Lower lobe of right lung (tissue), 2 donors: ENCODE results near the gene CD82. TPM values are rescaled to one million over a fixed set of nuclear protein-coding genes. Genes with fewer than 3 reads are reported as not detected.

ENCODE experiments used
- ATAC-seq, 2 donors: fragments of 200-7000 bp; cut with Tn5 transposase; one replicate each; pipeline ENCODE4 v1.9.1; 2020 to 2022; ENCODE audit warnings: mild to moderate bottlenecking in 2 of 2, moderate library complexity in 2 of 2
- DNase-seq: peaks from one replicate; pipeline ENCODE4 v3.0.0-alpha.2; 2020
- H3K27ac ChIP-seq: fragments of 200-600 bp; one replicate; pipeline ENCODE4 v1.8.0; 2022
- H3K27me3 ChIP-seq: fragments of 200-600 bp; one replicate; pipeline ENCODE4 v1.8.0; 2022; ENCODE audit warnings: low read depth
- H3K36me3 ChIP-seq: fragments of 200-600 bp; one replicate; pipeline ENCODE4 v1.8.0; 2022; ENCODE audit warnings: mild to moderate bottlenecking
- H3K4me1 ChIP-seq: fragments of 200-600 bp; one replicate; pipeline ENCODE4 v1.8.0; 2022
- H3K4me3 ChIP-seq: fragments of 200-600 bp; one replicate; pipeline ENCODE4 v1.8.0; 2022; ENCODE audit warnings: mild to moderate bottlenecking
- H3K9me3 ChIP-seq: fragments of 200-600 bp; one replicate; pipeline ENCODE4 v1.8.0; 2022
- intact Hi-C: fragments of 100-400 bp; cut with DNase I; formaldehyde crosslinking; loops from one replicate; pipeline ENCODE4 v1.11.0; 2022
- total RNA-seq: library from RNA; stranded (reverse); fragmentation: NEBNext Ultra II Directional; extraction: Animal tissue kit (Norgen Biotek cat#: 25700); gene quantifications from one replicate; pipeline ENCODE4 v1.2.1, GENCODE V29; 2021
- TF ChIP-seq, protein P1 (sequence below): fragments of 200-600 bp; IDR thresholded peaks from one replicate; pipeline ENCODE4 v1.8.0; 2022; ENCODE audit warnings: antibody characterized with exemption, mild to moderate bottlenecking
- donor health status: DM: no; HTN: yes; CAD: no; lungs with severe emphysema.

The CD82 gene
- total RNA-seq, 1 donor from 2014 or later, result 129 TPM

DNA sequence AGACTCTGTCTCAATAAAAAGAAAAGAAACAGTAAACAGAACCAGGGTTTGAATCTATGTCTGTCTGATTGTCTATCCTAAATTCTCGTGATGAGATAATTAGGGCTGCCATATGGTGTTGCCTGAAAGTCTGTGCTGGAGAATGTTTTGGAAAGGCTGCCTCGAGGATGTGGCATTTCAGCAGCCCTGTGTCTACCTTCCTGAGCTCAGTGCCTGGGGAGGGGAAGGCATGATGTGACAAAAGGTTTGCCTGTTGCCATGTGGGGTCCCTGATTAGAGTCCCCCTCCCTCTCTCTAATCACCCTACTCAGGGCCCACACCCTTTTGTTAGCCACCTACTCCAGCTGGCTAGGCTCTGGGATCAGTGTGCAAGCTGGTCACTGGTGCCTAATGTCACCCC lies 15.2 kb downstream of the CD82 start:
- intact Hi-C loops, result no loop called here

DNA sequence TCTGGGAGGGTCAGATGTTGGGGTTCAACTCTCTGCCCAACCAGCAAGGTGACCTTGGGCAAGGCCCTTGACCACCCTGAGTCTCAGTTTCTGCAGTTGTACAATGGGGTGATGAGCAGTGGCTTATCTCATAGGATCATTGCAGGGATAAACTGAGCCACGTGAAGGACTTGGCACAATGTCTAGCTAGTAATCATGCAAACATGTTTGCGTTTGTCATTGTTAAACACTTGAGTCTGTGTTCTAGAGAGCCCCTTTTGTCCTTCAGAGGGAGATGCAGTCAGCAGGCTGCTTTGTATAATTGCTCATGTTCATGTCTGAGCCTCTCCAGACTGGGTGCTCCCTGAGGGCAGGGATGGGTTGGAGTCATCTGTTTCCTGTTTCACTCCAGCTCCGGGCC lies 15.8 kb downstream of the CD82 start:
- DNase-seq (no peak), ATAC-seq (no peak)
- peaks cover 4% of the 10 kb centered on the region for H3K36me3 ChIP-seq
- TF ChIP-seq, protein P1, sequence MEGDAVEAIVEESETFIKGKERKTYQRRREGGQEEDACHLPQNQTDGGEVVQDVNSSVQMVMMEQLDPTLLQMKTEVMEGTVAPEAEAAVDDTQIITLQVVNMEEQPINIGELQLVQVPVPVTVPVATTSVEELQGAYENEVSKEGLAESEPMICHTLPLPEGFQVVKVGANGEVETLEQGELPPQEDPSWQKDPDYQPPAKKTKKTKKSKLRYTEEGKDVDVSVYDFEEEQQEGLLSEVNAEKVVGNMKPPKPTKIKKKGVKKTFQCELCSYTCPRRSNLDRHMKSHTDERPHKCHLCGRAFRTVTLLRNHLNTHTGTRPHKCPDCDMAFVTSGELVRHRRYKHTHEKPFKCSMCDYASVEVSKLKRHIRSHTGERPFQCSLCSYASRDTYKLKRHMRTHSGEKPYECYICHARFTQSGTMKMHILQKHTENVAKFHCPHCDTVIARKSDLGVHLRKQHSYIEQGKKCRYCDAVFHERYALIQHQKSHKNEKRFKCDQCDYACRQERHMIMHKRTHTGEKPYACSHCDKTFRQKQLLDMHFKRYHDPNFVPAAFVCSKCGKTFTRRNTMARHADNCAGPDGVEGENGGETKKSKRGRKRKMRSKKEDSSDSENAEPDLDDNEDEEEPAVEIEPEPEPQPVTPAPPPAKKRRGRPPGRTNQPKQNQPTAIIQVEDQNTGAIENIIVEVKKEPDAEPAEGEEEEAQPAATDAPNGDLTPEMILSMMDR, result no peak
- intact Hi-C loops, result no loop called here
- H3K9me3 ChIP-seq, result no peaks in the 10 kb centered on the region
- H3K4me3 ChIP-seq, result no peak overlapping the region
- H3K27me3 ChIP-seq, result no peaks in the 10 kb centered on the region
- H3K27ac ChIP-seq, result no peak overlapping the region
- peaks cover 59% of the 10 kb centered on the region for H3K4me1 ChIP-seq

More for the DNA sequence above, 15.2 kb downstream of the CD82 start:
- TF ChIP-seq, protein P1, result no peak
- DNase-seq (no peak), ATAC-seq (no peak)
- H3K27me3 ChIP-seq, result no peaks in the 10 kb centered on the region
- H3K36me3 ChIP-seq, result no peaks in the 10 kb centered on the region
- H3K27ac ChIP-seq, result no peak overlapping the region
- no peaks in the 10 kb centered on the region for H3K9me3 ChIP-seq
- peaks cover 59% of the 10 kb centered on the region for H3K4me1 ChIP-seq
- H3K4me3 ChIP-seq, result no peak overlapping the region

DNA sequence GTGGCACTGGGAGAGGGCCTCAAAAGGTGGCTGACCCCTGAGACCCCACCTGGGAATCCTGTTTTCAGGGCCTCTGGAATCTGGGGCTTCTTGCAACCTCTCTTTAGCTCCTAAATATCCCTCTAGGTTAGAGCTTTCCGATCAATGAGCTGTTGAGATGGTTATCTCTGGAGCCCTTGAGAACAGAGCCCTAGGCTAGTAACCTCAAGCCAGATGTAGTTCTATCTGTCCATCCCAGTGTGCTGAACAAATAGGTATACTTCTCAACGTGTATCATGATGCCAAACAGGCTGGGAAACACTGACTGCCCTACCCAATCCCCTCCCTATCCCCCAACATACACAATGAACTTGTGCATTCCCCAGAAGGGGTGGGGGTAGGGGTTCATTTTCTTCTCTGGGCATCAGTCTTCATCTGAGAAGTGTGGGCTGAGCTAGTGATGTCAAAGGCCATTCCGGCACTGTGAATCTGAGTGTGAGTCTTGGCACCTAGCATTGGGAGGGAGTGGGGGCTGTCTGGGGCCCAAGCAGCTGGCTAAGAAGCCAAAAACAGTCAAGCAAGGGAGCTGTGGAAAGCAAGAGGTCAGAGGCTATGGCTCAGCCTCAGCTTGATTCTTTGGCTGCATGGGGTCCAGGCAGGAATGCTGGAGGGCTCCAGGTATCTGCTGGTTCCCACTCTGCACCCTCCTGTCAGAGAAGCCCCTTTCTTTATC lies 17.3 kb downstream of the CD82 start:
- peaks cover 48% of the 10 kb centered on the region for H3K4me1 ChIP-seq
- peaks cover 11% of the 10 kb centered on the region for H3K36me3 ChIP-seq
- H3K27me3 ChIP-seq, result no peaks in the 10 kb centered on the region
- no peak overlapping the region for H3K27ac ChIP-seq
- TF ChIP-seq, protein P1, result no peak
- no peak overlapping the region for H3K4me3 ChIP-seq
- DNase-seq (no peak), ATAC-seq (no peak)
- intact Hi-C loops, result no loop called here
- no peaks in the 10 kb centered on the region for H3K9me3 ChIP-seq

DNA sequence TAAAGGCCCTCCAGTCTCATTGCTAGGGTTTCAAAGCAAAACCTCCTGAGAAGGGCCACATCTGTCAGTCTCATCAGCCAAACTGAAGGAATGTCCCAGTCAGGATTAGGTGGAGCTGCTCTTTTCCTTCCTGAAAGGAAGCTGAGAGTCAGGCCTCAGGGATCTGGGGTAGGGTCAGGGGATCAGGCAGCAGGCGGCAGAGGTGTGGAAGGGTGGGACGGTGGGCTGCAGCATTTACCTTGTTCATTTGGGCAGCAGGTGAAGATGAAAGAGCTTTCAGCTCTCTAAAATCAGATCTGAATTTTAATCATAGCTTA lies 17.8 kb downstream of the CD82 start:
- H3K27me3 ChIP-seq, result no peaks in the 10 kb centered on the region
- intact Hi-C loops, result no loop called here
- DNase-seq, result no peak
- ATAC-seq, result no peak
- TF ChIP-seq, protein P1, result no peak
- H3K4me1 ChIP-seq, result peaks cover 42% of the 10 kb centered on the region
- peak overlapping the region; percentile 24 for H3K27ac ChIP-seq
- H3K36me3 ChIP-seq, result peaks cover 17% of the 10 kb centered on the region
- no peak overlapping the region for H3K4me3 ChIP-seq
- H3K9me3 ChIP-seq, result no peaks in the 10 kb centered on the region

DNA sequence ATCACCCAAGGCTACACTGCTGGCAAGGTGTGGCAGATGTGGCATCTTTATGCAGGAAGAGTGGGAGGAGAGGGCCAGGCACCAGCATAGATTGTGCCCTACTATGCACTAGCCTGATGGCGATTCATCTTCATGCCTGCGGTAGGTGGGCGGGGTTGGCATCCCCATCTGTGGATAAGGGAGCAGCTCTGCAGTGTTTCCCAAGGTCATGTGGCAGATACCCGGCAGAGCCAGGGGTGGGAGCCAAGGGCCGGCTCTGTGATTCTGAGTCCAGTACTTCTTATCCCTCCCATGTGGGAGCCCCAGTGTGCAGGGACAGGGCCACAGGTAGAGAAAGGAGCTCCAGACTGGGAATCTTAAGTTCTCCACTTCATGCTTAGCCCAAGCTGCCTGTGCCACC lies 20.0 kb downstream of the CD82 start:
- TF ChIP-seq, protein P1, result no peak
- H3K36me3 ChIP-seq, result peaks cover 29% of the 10 kb centered on the region
- H3K4me1 ChIP-seq, result peaks cover 28% of the 10 kb centered on the region
- no peak overlapping the region for H3K27ac ChIP-seq
- H3K4me3 ChIP-seq, result no peak overlapping the region
- intact Hi-C loops, result no loop called here
- no peaks in the 10 kb centered on the region for H3K27me3 ChIP-seq
- DNase-seq, result no peak
- no peak for ATAC-seq
- no peaks in the 10 kb centered on the region for H3K9me3 ChIP-seq
